T47D (cell line): ENCODE results near the gene ZNF700.
A peak's percentile ranks its signal among the peaks of the same experiment; 100 is the strongest.
"Not testable (repeated sequence)": the region's sequence is repeated elsewhere in the genome, so short reads cannot be mapped to it uniquely, and the experiment has no call there.

Source experiments
- DNase-seq, 2 experiments: peaks; one replicate each; pipeline versions ENCODE4 v3.0.0 to v3.0.0-alpha.2; 2011 to 2012; ENCODE audit warnings: low read depth in 1 of 2, low spot score in 1 of 2
- JUND ChIP-seq: IDR thresholded peaks from 2 replicates; pipeline ENCODE4 v1.6.1; 2012; ENCODE audit warnings: low read depth
- in situ Hi-C: cut with HindIII; loops from 2 replicates; pipeline ENCODE4 v1.10.0; 2016; ENCODE audit warnings: low sequenced_read_pairs, low pct_unique_long_range_greater_than_20kb

The ZNF700 gene

GRCh38 chr19:11921852-11922495 is 2.9 kb upstream of the ZNF700 start:
- in situ Hi-C loops: no loop called here
- DNase-seq: no peak
- no peak for TF ChIP-seq JUND

GRCh38 chr19:11925651-11926187 is 812 bp downstream of the ZNF700 start:
- DNase-seq, in situ Hi-C loops: not testable (repeated sequence)

- in situ Hi-C loops: no loop called here
- no peak for DNase-seq
- TF ChIP-seq JUND: no peak
Observed at GRCh38 chr19:11927227-11927626, 2.3 kb downstream of the ZNF700 start.

GRCh38 chr19:11931051-11931450 is 6.1 kb downstream of the ZNF700 start:
- no peak for TF ChIP-seq JUND
- in situ Hi-C loops: no loop called here
- no peak for DNase-seq

GRCh38 chr19:11931513-11931912 is 6.6 kb downstream of the ZNF700 start:
- in situ Hi-C loops: no loop called here
- TF ChIP-seq JUND: no peak
- DNase-seq: no peak

GRCh38 chr19:11935829-11936228 is 10.9 kb downstream of the ZNF700 start:
- DNase-seq, in situ Hi-C loops: not testable (repeated sequence)

GRCh38 chr19:11938383-11938782 is 13.5 kb downstream of the ZNF700 start:
- DNase-seq, in situ Hi-C loops: not testable (repeated sequence)

GRCh38 chr19:11941361-11941887 is 16.5 kb downstream of the ZNF700 start:
- in situ Hi-C loops, DNase-seq: not testable (repeated sequence)

- no peak for TF ChIP-seq JUND
- in situ Hi-C loops: no loop called here
Observed at GRCh38 chr19:11942008-11942842, 17.3 kb downstream of the ZNF700 start.

GRCh38 chr19:11942843-11943108 is 17.9 kb downstream of the ZNF700 start:
- TF ChIP-seq JUND: no peak
- peak in 1 of 2 experiments; percentile 30 for DNase-seq
- in situ Hi-C loops: no loop called here

More at GRCh38 chr19:11942008-11942842, 17.3 kb downstream of the ZNF700 start:
- DNase-seq: no peak

GRCh38 chr19:11944656-11945055 is 19.7 kb downstream of the ZNF700 start:
- TF ChIP-seq JUND: no peak
- in situ Hi-C loops: no loop called here
- no peak for DNase-seq

GRCh38 chr19:11948646-11949045 is 23.7 kb downstream of the ZNF700 start:
- in situ Hi-C loops: no loop called here
- TF ChIP-seq JUND: no peak
- no peak for DNase-seq

- DNase-seq: no peak
- in situ Hi-C loops: no loop called here
- TF ChIP-seq JUND: no peak
Observed at GRCh38 chr19:11949201-11949600, 24.3 kb downstream of the ZNF700 start.

GRCh38 chr19:11949614-11950080 is 24.7 kb downstream of the ZNF700 start:
- in situ Hi-C loops, DNase-seq: not testable (repeated sequence)
